ENCODE results near the gene VTCN1. TPM values are rescaled to one million over a fixed set of nuclear protein-coding genes. Genes with fewer than 3 reads are reported as not detected.
A peak's percentile ranks its signal among the peaks of the same experiment; 100 is the strongest.

Gene VTCN1
- total and polyA plus RNA-seq, 2 of the 8 experiments (the other 6 are each of a cell fraction or from before 2014, with no cell fraction given), result 0.32 TPM; not detected in 1

DNA sequence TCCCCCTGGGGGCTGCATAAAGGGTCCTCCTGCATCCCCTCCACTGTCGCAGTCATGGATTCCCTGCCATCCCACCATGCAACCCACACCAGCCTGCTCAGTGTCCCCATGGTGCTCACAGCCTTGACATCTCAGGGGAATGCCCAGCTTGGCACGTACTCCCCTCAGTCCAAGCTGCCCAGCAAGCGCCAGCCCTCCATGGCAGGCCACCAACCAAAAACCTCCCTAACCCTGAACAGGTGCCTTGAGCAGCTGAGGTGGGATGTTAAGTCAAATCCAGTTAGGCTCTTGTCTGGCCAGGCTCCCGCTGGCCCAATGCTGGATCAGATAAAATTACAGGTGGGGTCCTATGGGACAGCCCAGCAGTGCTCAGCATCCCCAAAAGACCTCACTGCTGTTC is 341 bp downstream of the VTCN1 start:
- H3K79me2 ChIP-seq (ENCODE audit: control insufficient read depth in 1 of 2, insufficient read depth in 2 of 2, low read length in 2 of 2), result no peaks in the 10 kb centered on the region
- H2AK5ac ChIP-seq (ENCODE audit: low read depth, low read length), result no peak overlapping the region
- H3K4me1 ChIP-seq (replicated peaks in 1 of 4; ENCODE audit: control insufficient read depth in 3 of 4, insufficient read depth in 4 of 4, low read length in 3 of 4), result peaks cover 0 to 3% (median 1%) of the 10 kb centered on the region in 4 experiments; a peak in 3 of 7 replicates
- H3K14ac ChIP-seq (ENCODE audit: insufficient read length), result no peak overlapping the region
- TF ChIP-seq, protein P1, sequence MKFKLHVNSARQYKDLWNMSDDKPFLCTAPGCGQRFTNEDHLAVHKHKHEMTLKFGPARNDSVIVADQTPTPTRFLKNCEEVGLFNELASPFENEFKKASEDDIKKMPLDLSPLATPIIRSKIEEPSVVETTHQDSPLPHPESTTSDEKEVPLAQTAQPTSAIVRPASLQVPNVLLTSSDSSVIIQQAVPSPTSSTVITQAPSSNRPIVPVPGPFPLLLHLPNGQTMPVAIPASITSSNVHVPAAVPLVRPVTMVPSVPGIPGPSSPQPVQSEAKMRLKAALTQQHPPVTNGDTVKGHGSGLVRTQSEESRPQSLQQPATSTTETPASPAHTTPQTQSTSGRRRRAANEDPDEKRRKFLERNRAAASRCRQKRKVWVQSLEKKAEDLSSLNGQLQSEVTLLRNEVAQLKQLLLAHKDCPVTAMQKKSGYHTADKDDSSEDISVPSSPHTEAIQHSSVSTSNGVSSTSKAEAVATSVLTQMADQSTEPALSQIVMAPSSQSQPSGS (IDR thresholded peaks at IDR 0.05; ENCODE audit: low read length), result no peak
- TF ChIP-seq RNF2 (IDR thresholded peaks at IDR 0.05; ENCODE audit: borderline replicate concordance, low read depth, low read length, missing control alignments, poor library complexity, severe bottlenecking) (no peak), SUZ12 (IDR thresholded peaks at IDR 0.05; ENCODE audit: low read length) (no peak), CHD1 (IDR thresholded peaks at IDR 0.05; ENCODE audit: low read depth, low read length) (no peak)
- H2BK15ac ChIP-seq (ENCODE audit: low read length), result no peak overlapping the region
- no peak overlapping the region for H3K9ac ChIP-seq (replicated peaks in 1 of 4; ENCODE audit: extremely low read depth in 1 of 4, low read depth in 3 of 4, low read length in 3 of 4)
- H4K5ac ChIP-seq (ENCODE audit: insufficient read length, low read depth, low read length), result no peak overlapping the region
- H3K4me2 ChIP-seq (ENCODE audit: insufficient read depth in 1 of 2, low read depth in 2 of 2, low read length in 2 of 2), result no peak overlapping the region
- no peak for DNase-seq (ENCODE audit: low read depth in 1 of 2, low spot score in 2 of 2)
- no peak overlapping the region for H2BK120ac ChIP-seq (replicated peaks; ENCODE audit: low read depth, low read length)
- peak overlapping the region; percentile 42; the same call in 1 of the 2 replicates for H2BK12ac ChIP-seq (ENCODE audit: low read depth, low read length)
- H4K20me1 ChIP-seq (replicated peaks in 1 of 2; ENCODE audit: control insufficient read depth in 1 of 2, insufficient read depth in 2 of 2, low read length in 2 of 2), result no peaks in the 10 kb centered on the region
- H2AFZ ChIP-seq (ENCODE audit: low read length), result no peak overlapping the region
- H3K79me1 ChIP-seq (ENCODE audit: low read depth, low read length), result no peaks in the 10 kb centered on the region
- no peaks in the 10 kb centered on the region for H3K9me3 ChIP-seq (ENCODE audit: insufficient read depth in 2 of 2, low read depth in 1 of 2, low read length in 1 of 2)
- no peaks in the 10 kb centered on the region for H3K23me2 ChIP-seq (ENCODE audit: low read depth, low read length)
- no peak overlapping the region for H3K27ac ChIP-seq (ENCODE audit: low read depth, low read length)
- H3K4me3 ChIP-seq (ENCODE audit: extremely low read depth in 1 of 4, insufficient read depth in 2 of 4, low read depth in 3 of 4, low read length in 4 of 4), result no peak overlapping the region
- 91% methylated on average over 4 of the region's 4 CpGs; no CpG with 5 or more reads in 1 of the 2 experiments for WGBS, 2 experiments (ENCODE audit: extremely low coverage in 1 of 2, insufficient coverage in 1 of 2, insufficient read length in 1 of 2, insufficient replicate concordance in 2 of 2, low coverage in 1 of 2, low lambda C conversion rate in 2 of 2, missing lambda C conversion rate in 1 of 2)
- ChIA-PET POLR2A (ENCODE audit: partially characterized antibody) (no interaction called here), CTCF (ENCODE audit: partially characterized antibody) (interaction anchor here (1.1 to 3.7 kb wide), 2 partner anchors 31 to 74 kb away, joined by 5 to 12 read pairs; no protein-coding TSS in a partner anchor)
- H3K18ac ChIP-seq (ENCODE audit: extremely low read depth, low read length), result no peak overlapping the region
- H2BK20ac ChIP-seq (ENCODE audit: low read length), result no peak overlapping the region
- H3K4ac ChIP-seq (replicated peaks; ENCODE audit: insufficient read length, low read depth, low read length), result no peak overlapping the region
- H3K27me3 ChIP-seq (replicated peaks in 1 of 4; ENCODE audit: control insufficient read depth in 3 of 4, extremely low read depth in 1 of 4, insufficient read depth in 3 of 4, low read length in 3 of 4), result no peaks in the 10 kb centered on the region
- no peak overlapping the region for H4K8ac ChIP-seq (ENCODE audit: extremely low read depth, insufficient read depth, low read length)
- H2BK5ac ChIP-seq (ENCODE audit: low read depth, low read length), result no peak overlapping the region
- H3K36me3 ChIP-seq (ENCODE audit: control insufficient read depth in 2 of 4, insufficient read depth in 4 of 4, low read length in 3 of 4), result no peaks in the 10 kb centered on the region
- H3K56ac ChIP-seq (replicated peaks; ENCODE audit: insufficient read length, low read depth, low read length), result no peak overlapping the region
- H4K91ac ChIP-seq (replicated peaks; ENCODE audit: insufficient read length, low read length), result no peak overlapping the region
- H3K23ac ChIP-seq (ENCODE audit: insufficient read length), result no peak overlapping the region
- no peak for FAIRE-seq

Data from H1 (cell line).